ENCODE data around the gene IGSF9B. TPM values are rescaled to one million over a fixed set of nuclear protein-coding genes. Genes with fewer than 3 reads are reported as not detected.

IGSF9B gene
- total RNA-seq, 1 experiment from 2014 or later: not detected

DNA sequence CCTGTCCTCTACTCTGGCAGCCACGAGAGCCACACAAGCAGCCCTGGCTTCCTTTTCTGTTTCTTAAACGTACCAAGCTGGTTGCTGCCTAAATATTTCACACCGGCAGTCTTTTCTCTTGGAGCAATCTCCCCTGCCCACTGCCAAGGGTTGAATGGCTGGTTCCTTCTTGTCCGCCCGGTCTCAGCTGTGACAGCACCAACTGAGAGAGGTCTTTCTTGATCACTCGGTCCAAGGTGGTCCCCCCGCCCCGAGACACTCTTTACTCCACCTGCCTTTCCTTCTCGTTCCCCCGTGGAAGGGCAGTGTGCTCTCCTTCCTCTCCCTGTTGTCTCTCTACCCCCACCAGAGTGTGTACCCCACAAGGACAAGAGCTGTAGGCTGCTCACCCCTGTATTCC is 33.7 kb upstream of the IGSF9B start:
- Histone ChIP-seq H2AFZ (no peak overlapping the region), H3K9me3 (ENCODE audit: insufficient read depth, low read depth) (no peaks in the 10 kb centered on the region), H3K4me3 (no peak overlapping the region), H4K20me1 (ENCODE audit: insufficient read depth) (no peaks in the 10 kb centered on the region), H3K27me3 (ENCODE audit: insufficient read depth, low read depth) (peaks cover 92% of the 10 kb centered on the region), H3K4me2 (no peak overlapping the region), H3K4me1 (replicated peaks; ENCODE audit: insufficient read depth) (no peaks in the 10 kb centered on the region), H3K36me3 (ENCODE audit: low read depth) (no peaks in the 10 kb centered on the region), H3K79me2 (ENCODE audit: low read depth) (no peaks in the 10 kb centered on the region), H3F3A (ENCODE audit: insufficient read depth, low read depth) (no peaks in the 10 kb centered on the region), H3K27ac (no peak overlapping the region), H3K9me2 (ENCODE audit: insufficient read depth) (no peaks in the 10 kb centered on the region)
- BruUV-seq (replicated peaks): no TSS peak
- ChIA-PET CTCF (no interaction called here), POLR2A (ENCODE audit: unreplicated experiment) (no interaction called here)
- intact Hi-C loops (cut with micrococcal nuclease; ENCODE audit: unreplicated experiment): no loop called here
- DNase-seq: no peak
- TF ChIP-seq CTCF (conservative IDR thresholded peaks at IDR 0.05) (no peak), EZH2 (IDR thresholded peaks at IDR 0.05; ENCODE audit: low read depth) (no peak)

DNA sequence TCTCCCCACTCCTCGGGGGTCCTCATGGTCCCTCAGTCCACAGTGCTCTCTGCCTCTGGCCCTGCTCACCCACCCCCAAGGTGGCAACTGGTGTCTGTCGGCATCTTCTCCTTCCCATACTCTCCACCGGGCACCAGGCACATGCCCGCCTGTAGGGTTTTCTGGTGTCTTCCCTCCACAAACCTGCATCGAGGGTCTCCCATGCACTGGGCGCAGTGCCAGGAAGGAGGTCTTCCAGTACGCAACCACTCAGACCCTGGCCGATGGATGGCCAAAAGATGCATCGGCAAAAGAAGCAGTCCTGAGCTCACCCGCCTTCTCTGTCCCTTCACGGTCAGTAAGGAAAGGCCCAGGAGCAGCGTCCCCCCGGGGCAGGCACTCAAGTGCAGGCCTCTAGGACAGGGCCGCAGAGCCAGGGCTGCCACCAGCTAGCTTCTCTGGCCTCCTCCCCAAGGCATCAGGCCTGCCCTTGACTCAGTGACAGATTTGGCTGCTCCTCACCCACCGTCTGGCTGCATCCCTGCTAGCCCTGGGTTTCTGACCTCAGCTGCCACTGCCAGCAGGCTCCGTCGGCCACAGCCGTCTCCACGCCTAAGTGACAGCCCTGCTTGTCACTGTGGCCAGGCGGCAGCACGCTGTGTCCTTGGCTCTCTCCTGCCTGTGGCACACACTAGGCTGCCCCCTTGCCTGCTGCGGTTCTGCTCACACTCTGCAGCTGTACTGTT is 32.1 kb upstream of the IGSF9B start:
- no peaks in the 10 kb centered on the region for H3K79me2 ChIP-seq (ENCODE audit: low read depth)
- no peaks in the 10 kb centered on the region for H3K36me3 ChIP-seq (ENCODE audit: low read depth)
- intact Hi-C loops (cut with micrococcal nuclease; ENCODE audit: unreplicated experiment): no loop called here
- TF ChIP-seq EZH2 (IDR thresholded peaks at IDR 0.05; ENCODE audit: low read depth) (no peak), CTCF (conservative IDR thresholded peaks at IDR 0.05) (no peak)
- no peaks in the 10 kb centered on the region for H3F3A ChIP-seq (ENCODE audit: insufficient read depth, low read depth)
- H2AFZ ChIP-seq: no peak overlapping the region
- ChIA-PET POLR2A (ENCODE audit: unreplicated experiment) (no interaction called here), CTCF (no interaction called here)
- H3K4me2 ChIP-seq: no peak overlapping the region
- H4K20me1 ChIP-seq (ENCODE audit: insufficient read depth): no peaks in the 10 kb centered on the region
- H3K9me3 ChIP-seq (ENCODE audit: insufficient read depth, low read depth): no peaks in the 10 kb centered on the region
- no peaks in the 10 kb centered on the region for H3K4me1 ChIP-seq (replicated peaks; ENCODE audit: insufficient read depth)
- no peaks in the 10 kb centered on the region for H3K9me2 ChIP-seq (ENCODE audit: insufficient read depth)
- H3K4me3 ChIP-seq: no peak overlapping the region
- no peak overlapping the region for H3K27ac ChIP-seq
- BruUV-seq (replicated peaks): no TSS peak
- peaks cover 96% of the 10 kb centered on the region for H3K27me3 ChIP-seq (ENCODE audit: insufficient read depth, low read depth)
- DNase-seq: no peak

- no peak overlapping the region for H3K4me3 ChIP-seq
- ChIA-PET CTCF (no interaction called here), POLR2A (ENCODE audit: unreplicated experiment) (no interaction called here)
- intact Hi-C loops (cut with micrococcal nuclease; ENCODE audit: unreplicated experiment): no loop called here
- DNase-seq: no peak
- H3F3A ChIP-seq (ENCODE audit: insufficient read depth, low read depth): no peaks in the 10 kb centered on the region
- H3K36me3 ChIP-seq (ENCODE audit: low read depth): no peaks in the 10 kb centered on the region
- no peaks in the 10 kb centered on the region for H3K9me3 ChIP-seq (ENCODE audit: insufficient read depth, low read depth)
- TF ChIP-seq EZH2 (IDR thresholded peaks at IDR 0.05; ENCODE audit: low read depth): no peak
- no peak for TF ChIP-seq CTCF (conservative IDR thresholded peaks at IDR 0.05)
- no TSS peak for BruUV-seq (replicated peaks)
- no peaks in the 10 kb centered on the region for H3K9me2 ChIP-seq (ENCODE audit: insufficient read depth)
- no peaks in the 10 kb centered on the region for H4K20me1 ChIP-seq (ENCODE audit: insufficient read depth)
- H3K27me3 ChIP-seq (ENCODE audit: insufficient read depth, low read depth): peaks cover 99% of the 10 kb centered on the region
- no peak overlapping the region for H3K4me2 ChIP-seq
- no peak overlapping the region for H3K27ac ChIP-seq
- H2AFZ ChIP-seq: no peak overlapping the region
- H3K79me2 ChIP-seq (ENCODE audit: low read depth): no peaks in the 10 kb centered on the region
- no peaks in the 10 kb centered on the region for H3K4me1 ChIP-seq (replicated peaks; ENCODE audit: insufficient read depth)
These were observed 30.4 kb upstream of the IGSF9B start for GRCh38 chr11:133987171-133987570.

Measured in PC-9 (cell line).